GM19043 (cell line): ENCODE measurements around the gene GALNT8.

Experiments used
- ATAC-seq: cut with Tn5 transposase; IDR thresholded peaks from one replicate; pipeline ENCODE4 v1.9.1; 2021; ENCODE audit warnings: low read depth; ENCODE audit not compliant: unreplicated experiment

The GALNT8 gene

DNA sequence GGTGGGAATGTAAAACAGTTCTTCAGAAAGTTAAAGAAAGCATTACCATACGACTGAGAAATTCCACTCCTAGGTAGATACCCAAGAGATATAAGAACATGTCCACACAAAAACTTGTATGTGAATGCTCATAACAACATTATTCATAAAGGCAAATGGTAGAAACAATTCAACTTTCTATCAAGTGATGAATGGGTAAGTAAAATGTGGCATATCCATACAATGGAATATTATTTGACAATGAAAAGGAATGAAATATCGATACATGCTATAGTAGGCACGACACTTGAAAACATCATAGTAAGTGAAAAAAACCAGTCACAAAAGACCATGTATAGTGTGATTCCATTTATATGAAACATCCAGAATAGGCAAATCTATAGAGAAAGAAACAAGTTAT lies 71.3 kb downstream of the GALNT8 start:
- ATAC-seq = no peak

DNA sequence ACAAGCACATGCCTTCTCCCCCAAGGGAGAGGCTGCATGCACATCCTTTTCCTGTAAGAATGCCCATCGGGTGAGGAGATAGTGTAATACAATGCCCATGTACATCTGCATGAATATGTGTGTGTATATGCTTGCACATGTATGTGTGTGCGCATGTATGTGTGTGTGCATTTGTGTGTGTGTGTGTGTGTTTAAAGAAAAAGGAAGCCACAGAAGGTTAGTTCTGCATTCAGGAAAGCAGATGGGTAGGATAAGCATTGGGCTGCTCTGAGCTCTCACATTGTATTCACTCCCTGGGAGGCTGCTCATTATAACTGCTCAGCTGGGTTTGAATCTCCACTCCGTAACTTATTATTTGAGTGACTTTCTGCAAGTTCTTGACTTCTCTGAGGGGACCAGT lies 74.3 kb downstream of the GALNT8 start:
- no peak for ATAC-seq

DNA sequence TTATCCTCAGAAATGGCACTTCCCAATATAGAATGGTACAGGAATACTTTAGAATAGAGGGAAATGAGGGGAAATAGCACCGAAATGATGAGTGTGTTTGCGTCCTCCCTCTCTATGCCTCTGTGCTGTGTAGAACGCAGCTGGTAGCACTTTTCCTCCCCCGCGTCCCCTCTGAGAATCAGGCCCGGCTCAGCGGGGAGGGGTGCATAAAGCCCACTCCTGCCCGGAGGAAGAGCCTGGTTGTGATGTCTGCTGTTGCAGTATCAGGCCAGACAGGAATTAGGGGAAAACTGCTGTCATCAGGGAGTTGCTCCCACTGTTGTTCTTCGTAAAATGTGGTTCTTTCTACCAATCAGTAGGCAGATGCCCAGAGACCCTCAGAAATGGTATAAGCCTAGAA lies 76.0 kb downstream of the GALNT8 start:
- no peak for ATAC-seq

DNA sequence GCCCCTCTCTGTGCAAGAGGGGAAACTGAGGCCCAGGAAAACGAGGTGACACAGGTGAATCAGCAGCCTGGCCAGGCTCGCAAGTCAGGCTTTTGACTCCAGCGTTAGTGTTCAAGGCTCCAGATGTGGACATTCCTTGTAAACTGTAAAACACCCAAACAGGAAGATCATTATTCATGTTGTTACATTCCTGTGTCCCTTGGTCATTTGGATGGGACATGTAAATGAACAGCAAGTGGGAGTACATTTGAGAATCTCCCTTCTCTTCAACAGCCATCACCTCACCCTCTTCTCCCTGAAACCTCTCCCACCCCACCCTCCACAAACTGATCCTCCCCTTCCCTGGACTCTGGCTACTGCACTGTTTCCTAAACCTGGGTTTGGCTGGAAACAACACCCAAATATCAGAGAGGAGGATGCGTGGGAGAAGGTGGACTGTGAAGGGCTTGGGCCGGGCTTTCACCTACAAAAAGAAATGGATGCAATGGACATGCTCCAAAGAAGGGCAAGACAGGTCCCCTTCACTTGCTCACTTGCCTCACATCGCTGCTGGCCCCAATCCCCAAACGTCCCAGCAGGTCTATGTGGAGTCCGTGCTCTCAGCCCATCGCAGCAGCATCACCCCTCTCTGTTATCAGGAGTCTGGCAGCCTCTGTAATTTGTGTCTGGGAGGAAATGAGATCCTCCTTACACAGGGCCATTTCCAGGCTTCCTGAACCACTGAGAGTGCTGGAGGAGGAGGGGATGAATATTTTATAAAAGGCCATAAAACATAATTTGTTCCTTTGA lies 76.7 kb downstream of the GALNT8 start:
- no peak for ATAC-seq

DNA sequence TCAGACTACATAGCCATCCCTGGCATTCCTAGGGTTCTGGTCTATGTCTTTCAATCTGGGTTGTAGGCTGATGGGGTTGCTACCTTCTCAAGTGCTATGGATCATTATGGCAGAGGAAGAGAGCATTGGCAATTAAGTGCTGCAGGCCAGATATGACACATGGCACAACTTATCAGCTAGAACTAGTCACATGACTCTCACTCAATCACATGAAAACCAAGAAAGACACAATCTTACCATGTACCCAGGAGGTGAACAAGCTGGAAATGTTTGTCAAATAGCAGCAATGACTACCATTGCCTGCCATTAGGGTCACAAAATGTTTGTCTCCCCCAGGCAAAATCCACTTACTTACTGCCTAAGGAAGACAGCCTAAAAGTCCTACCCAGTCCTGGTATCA lies 80.4 kb downstream of the GALNT8 start:
- ATAC-seq = no peak

DNA sequence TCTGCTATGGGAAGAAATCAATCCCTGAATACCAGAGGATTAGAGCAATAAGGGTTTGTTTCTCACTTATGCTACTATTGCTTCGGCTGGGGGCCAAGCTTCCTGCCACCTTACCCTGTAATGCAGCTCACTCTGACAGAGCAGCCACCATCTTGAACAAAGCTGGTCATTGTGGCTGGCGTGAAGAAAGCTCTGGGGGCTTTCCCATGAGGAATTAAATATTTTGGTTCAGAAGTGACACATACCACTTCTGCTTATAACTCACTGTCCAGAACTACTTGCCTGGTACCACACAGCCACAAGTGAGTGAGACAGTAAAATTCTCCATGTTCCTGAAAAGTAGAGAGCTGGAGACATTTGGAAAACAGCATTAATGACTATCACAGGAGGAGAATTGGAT lies 82.6 kb downstream of the GALNT8 start:
- no peak for ATAC-seq

DNA sequence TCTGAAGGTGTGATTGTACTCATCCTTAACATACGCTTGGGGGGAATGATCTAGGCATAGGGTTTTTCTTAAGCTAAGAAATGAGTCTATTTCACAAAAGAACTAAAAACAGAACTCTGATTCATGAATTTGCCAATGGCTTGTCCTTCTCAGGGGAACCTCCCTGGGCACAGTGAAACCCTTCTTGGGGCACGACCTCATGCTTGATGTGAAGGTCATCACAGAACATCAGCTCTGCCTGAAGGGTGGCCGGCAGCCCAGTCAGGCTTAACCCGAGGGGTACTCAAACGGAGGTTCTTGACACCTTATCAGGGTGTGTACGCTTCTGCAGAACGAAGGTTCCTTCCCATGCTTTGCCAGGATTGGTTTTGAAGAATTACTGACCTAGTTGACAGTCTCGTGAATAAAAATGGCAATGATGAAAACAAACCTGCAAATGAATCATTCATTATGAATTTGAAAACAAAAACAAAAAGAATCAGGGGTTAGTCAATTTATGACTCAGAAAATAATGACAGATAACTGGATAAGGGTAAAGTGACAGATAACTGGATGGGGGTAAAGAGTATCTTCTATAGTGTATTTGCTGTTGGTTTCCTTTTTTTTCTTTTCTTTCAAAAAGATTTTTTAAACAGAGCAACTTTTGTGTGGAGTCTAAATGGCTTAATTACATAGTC lies 86.4 kb downstream of the GALNT8 start:
- ATAC-seq = no peak

DNA sequence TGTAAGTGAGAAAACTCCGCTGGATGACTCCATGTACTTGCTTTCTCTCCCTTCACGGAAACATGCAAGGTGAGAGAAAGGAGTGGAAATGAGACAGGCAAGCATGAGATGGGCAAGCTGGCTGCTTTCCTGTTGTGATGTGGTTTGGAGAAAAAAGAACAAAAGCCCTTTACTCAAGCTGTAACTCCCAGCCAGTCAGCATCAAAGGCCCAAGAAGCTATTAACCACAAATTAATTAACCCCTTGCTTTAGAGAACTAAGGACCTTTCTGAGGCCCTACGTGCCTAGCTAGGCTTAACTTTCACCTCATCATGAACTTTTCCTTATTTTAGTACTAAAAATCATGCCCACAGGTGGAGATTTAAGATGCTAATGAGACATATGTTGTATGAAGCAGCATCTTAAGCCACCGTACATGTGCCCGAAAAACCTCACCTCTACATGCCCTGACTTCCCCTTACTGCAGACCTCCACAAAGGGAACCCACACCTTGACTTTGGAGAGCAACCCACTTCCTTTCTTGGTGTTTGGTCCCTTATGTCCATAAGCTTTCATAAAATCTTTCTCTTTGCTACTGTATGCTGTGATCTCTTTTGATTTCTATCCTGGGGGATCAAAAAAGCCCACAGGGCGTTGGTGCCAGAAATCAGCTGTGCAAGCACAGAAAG lies 87.0 kb downstream of the GALNT8 start:
- no peak for ATAC-seq

DNA sequence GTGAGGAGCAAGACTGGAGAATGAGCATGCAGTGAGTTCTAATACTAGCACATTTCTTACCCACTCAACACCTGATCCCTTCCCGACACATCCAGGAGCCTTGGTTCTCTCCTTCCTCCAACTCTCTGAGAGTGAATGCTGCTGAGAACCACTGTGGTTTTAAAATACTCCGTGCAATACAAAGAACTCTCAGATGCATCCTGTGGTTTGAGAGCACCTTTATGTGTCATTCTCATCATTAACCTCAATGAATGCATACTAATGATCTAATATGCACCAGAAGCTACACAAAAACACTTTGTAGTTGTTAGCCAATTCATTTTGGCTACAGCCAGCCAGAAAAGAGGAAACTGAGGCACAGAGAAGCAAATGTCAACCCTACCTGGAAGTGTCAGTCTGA lies 87.6 kb downstream of the GALNT8 start:
- ATAC-seq = no peak

DNA sequence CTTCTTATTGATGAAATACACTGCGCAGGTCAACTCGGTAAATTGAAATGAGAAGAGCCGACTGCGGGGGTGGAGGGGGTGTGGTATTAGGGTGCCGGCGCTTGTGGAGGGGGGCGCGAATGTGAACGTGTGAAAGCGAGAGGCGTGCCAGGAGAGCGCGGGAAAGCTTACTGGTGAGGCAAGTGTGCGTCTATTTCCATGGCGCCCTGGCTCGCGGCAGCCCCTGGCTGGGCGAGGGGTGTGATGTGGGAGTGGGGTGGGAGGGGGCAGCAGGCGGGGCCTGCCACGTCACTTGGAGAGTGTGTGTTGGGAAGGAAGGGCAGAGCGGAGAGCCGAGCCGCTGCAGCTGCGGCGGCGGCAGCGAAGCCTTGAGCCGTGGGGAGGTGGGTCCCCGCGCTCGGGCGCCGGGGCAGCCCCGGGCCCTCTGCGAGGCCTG lies 88.8 kb downstream of the GALNT8 start:
- ATAC-seq = no peak

DNA sequence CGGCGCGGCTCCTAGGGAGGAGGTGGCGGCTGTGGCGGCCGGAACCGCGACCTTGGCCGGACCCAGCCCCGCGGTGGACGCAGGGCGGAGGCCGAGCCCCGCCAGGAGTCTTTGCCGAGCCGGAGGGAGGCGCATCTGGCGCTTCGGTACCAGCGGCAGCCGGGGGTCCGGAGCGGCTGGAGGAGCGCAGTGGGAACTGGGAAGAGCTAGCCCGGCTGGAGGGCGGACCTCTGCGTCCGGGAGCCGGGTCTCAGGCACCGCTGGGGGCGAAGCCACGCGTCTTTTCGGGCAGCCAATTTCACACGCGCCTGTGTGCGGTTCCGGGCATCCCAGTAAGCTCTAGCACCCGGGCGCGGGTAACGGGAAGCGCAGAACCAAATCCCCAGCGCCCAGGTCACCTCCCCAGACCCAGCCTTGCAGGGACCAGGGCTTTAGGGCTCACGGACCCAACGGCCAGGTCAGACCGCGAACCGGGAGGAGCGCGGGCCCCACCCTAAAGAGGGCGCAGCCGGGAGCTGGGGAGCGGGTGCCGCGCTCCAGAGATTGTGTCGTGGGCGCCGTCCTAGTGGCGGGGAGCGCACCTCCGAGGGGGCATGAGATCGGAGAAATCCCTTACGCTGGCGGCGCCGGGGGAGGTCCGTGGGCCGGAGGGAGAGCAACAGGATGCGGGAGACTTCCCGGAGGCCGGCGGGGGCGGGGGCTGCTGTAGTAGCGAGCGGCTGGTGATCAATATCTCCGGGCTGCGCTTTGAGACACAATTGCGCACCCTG lies 89.4 kb downstream of the GALNT8 start:
- ATAC-seq = no peak

DNA sequence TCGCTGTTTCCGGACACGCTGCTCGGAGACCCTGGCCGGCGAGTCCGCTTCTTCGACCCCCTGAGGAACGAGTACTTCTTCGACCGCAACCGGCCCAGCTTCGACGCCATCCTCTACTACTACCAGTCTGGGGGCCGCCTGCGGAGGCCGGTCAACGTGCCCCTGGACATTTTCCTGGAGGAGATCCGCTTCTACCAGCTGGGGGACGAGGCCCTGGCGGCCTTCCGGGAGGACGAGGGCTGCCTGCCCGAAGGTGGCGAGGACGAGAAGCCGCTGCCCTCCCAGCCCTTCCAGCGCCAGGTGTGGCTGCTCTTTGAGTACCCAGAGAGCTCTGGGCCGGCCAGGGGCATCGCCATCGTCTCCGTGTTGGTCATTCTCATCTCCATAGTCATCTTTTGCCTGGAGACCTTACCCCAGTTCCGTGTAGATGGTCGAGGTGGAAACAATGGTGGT lies 90.0 kb downstream of the GALNT8 start:
- ATAC-seq = no peak

DNA sequence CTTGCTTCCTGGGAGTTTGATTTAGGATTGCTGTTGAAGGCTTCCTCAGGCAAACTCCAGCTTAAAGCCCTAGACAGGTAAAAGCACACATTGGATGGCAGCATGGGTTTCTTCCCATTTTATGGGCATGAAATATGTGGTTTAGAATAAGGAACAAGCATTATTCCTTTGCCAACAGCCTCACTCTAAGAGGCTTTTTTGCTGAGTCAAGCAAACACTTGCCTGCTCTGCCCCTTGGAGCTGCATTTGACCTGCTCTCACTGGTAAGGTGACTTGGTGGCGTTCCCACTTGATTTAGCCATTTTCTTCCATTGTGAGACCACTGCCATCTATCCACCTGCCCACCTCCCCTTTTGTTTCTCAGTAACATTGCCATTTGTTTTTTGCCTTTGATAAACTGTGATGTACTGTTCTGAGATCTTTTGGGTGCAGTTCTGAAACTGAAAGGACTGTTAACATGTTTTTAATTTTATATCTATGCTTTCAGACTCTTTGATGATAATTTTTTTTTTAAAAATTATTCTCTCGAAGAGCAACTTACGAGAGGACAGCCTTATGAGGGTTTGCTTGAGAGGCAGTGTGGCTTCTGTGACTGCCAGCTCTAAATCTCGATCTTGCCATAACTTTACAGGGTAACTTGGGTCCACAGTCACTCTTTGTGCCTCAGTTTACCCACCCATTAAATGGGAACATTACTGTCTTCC lies 92.6 kb downstream of the GALNT8 start:
- ATAC-seq = no peak

DNA sequence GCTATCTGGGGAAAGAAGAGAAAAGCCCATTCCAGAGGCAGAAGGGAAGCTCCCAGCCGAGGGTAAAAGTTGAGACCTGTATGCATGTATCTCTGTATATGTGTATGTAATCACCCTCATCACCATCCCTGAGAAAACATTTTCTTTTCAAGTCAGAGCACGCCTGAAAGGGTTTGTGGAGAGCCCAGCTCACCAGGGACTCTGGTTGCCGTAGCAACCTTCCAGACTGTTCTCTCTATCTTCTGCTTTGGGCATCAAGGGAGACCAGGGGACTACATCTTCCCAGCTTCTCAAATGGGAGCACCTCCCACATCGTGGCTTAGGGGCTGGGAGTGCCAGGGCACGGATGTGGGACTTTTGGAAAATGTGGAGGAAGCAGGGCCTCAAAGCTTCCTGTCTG lies 93.5 kb downstream of the GALNT8 start:
- no peak for ATAC-seq

DNA sequence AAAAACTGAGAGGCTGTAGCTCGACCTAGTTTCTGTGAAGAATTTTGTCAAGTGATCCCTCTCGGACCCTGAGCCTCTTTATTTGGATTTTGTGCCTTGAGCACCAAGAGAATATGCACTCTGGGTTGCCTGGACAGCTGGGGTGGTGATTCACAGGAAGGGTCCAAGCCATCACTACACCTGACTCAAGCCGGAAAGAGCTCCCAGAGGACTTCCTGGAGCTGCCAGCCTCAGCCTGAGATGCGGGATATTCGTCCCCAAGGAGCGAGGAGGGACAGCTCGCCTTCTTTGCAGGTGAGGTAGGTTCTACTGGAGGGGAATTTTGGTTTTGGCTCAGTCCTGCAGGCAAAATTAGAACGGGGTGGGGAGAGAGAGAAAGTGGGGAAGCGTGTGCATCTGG lies 94.3 kb downstream of the GALNT8 start:
- no peak for ATAC-seq

DNA sequence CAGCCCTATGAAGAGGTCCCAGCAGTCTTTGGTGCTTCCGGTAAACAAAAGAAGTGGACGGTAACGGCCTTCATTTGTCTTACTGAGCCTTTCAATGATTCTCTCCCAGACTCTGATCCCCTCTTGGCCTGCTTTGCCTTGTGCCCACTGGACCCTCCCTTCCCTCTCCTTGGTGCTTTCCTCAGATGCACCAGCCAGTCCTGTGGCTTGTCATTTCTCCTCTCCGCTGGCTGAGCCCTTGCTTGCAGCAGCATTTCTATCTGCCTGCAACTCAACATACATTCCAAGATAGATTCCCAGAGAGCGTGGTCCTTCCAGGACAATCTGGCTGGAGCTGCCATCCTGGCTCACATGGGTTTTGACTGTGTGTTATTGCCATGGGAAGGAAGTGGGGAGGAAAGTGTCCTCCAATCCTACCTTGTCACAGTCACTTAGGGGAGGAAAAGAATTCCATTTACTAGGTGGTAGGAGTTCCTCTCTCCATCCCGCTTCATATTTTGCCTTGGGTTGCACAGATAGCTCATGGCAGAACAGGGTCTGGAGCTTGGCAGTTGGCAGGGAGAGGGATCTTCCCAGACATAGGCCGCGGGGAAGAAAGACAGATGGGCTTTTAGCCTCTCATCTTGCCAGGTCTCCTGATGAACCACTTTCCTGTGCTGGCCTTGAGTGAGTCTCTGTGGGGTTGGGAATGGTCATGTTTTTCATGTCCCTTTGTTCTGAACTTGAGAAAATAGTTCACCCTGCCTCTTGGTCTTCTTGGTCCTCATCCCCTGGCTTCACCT lies 96.7 kb downstream of the GALNT8 start:
- no peak for ATAC-seq

DNA sequence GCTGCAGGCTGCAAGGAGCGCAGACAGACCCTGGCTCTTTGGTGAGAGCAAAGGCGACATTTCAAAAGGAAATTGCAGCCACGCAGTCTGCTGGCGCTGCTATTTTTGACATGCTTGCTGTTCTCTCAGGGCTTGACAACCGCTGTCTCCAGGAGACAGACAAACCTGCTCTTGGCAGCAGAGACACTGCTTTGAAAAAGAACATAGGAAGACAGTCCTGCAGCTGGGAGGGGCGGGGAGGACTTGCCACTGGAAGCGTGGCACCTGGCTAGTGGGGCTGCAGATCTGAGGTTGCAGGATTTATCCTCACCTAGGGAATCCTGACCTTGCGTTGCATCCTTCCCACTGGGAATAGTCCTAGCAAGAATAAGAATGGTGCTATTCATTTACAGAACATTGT lies 97.7 kb downstream of the GALNT8 start:
- no peak for ATAC-seq

DNA sequence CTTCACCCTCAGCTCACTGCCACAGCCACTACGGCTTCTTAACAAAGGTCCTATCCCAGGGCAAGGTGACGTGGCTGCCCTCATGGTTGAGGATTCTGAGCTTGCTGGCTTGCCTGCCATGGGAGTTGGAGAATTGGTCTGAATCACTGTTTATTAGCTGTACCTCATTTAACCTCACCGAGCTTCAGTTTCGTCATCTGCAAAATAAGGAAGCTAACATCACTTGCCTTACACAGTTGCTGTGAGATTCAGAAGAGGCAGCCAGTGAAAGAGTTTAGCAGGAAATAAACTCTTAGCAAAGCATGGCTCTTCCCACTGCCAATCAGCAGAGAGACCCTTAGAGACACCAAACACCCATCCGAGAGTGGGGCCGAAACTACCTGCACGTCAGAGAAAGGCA lies 99.5 kb downstream of the GALNT8 start:
- ATAC-seq = peak; percentile 75

DNA sequence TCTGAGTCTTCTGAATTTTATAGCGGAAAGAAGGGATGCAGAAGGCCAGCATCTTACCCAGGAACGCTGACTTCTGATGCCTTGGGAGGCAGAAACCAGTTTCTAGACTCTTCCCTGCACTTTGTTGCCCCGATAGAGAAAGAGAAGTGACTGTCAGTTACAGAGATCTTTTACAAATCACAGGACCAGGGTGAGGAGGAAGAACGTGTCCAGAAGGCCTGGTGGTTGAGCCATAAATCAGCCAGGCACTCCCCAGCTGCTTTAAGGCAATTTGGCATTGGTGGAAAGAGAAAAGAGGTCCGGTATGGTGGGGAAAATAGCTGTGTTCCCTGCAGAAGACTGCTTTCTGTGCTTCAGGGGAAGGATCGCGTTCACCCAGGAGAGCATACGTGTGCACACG lies 100.8 kb downstream of the GALNT8 start:
- no peak for ATAC-seq
